Heart left ventricle (tissue), 16 donors: ENCODE results near the gene GNB2. TPM values are rescaled to one million over a fixed set of nuclear protein-coding genes. Genes with fewer than 3 reads are reported as not detected.

Experiments used
- ATAC-seq, 4 donors: fragments of 200-7000 bp; cut with Tn5 transposase; one replicate each; pipeline ENCODE4 v1.9.1; 2020 to 2022; ENCODE audit warnings: moderate library complexity in 4 of 4, mild to moderate bottlenecking in 3 of 4, moderate number of reproducible peaks in 1 of 4
- DNase-seq, 5 donors: peaks; one replicate each; pipeline ENCODE4 v3.0.0-alpha.2; 2020
- H3K27ac ChIP-seq, 12 donors: fragments of 200-600 bp; sonication (generic) in 4 of 12; one replicate each; pipeline versions ENCODE4 v1.5.0 to v1.8.0; 2016 to 2022; ENCODE audit warnings: mild to moderate bottlenecking in 2 of 12
- H3K27me3 ChIP-seq, 9 donors: fragments of 200-600 bp; sonication (generic) in 2 of 9; one replicate each; pipeline versions ENCODE4 v1.5.1 to v1.8.0; 2016 to 2022; ENCODE audit warnings: mild to moderate bottlenecking in 3 of 9
- H3K36me3 ChIP-seq, 9 donors: fragments of 200-600 bp; sonication (generic) in 2 of 9; one replicate each; pipeline versions ENCODE4 v1.5.0 to v1.8.0; 2018 to 2022; ENCODE audit warnings: mild to moderate bottlenecking in 2 of 9
- H3K4me1 ChIP-seq, 12 donors: fragments of 200-600 bp; sonication (generic) in 4 of 12; one replicate each; pipeline versions ENCODE4 v1.5.0 to v1.8.0; 2016 to 2022; ENCODE audit warnings: mild to moderate bottlenecking in 3 of 12
- H3K4me3 ChIP-seq, 12 donors: fragments of 200-600 bp; sonication (generic) in 4 of 12; one replicate each; pipeline versions ENCODE4 v1.5.0 to v1.8.0; 2017 to 2022; ENCODE audit warnings: mild to moderate bottlenecking in 9 of 12, moderate library complexity in 4 of 12
- H3K9me3 ChIP-seq, 12 donors: fragments of 200-600 bp; sonication (generic) in 4 of 12; one replicate each; pipeline versions ENCODE4 v1.5.0 to v1.8.0; 2016 to 2022; ENCODE audit warnings: mild to moderate bottlenecking in 1 of 12
- POLR2A ChIP-seq, 2 donors: fragments of 450-650 bp; IDR thresholded peaks; one replicate each; pipeline ENCODE4 v1.6.1; 2017; ENCODE audit warnings: antibody characterized with exemption in 2 of 2, mild to moderate bottlenecking in 2 of 2, moderate library complexity in 2 of 2
- WGBS, 4 donors: extraction: QIAGEN DNeasy Blood & Tissue Kit in 2 of 4; methylation state at CpG; one replicate each; pipeline versions ENCODE4 v1.1.5 to v1.1.7; 2013 to 2018; 5-methylcytosine and 5-hydroxymethylcytosine counted together
- intact Hi-C, 10 donors: fragments of 100-400 bp; cut with DNase I; formaldehyde crosslinking; loops; one replicate each; pipeline versions ENCODE4 v1.11.1 to v1.14.2; 2022
- polyA plus RNA-seq, 2 donors: library from polyadenylated mRNA; stranded (reverse); fragments of 200-250 nt; gene quantifications; one replicate each; pipeline ENCODE4 v1.2.3, GENCODE V29; 2013
- total RNA-seq, 9 donors: library from RNA; depleted of rRNA in 2 of 9; stranded (reverse); fragments of >200 nt in 2 of 9; fragmentation: NEBNext Ultra II Directional in 3 of 9; extraction: Animal tissue kit (Norgen Biotek cat#: 25700) in 3 of 9; gene quantifications; one replicate each; pipeline versions ENCODE4 v1.1.0 to v1.2.4, GENCODE V29; 2016 to 2023
- TF ChIP-seq, protein P1 (sequence below), 12 donors: fragments of 200-600 bp; sonication (generic) in 4 of 12; IDR thresholded peaks; one replicate each; pipeline versions ENCODE4 v1.5.0 to v1.8.0; 2018 to 2022; ENCODE audit warnings: antibody characterized with exemption in 12 of 12, mild to moderate bottlenecking in 5 of 12
- donor health status: ischemic (EF 13 %, LVEDD 7.1; RV severe dilation, severe dysfunction).
- donor health status: healthy with polysubstance abuse.
- donor health status: DM: no; HTN: yes; CAD: no.
- donor health status: DM: no; HTN: no; CAD: no.
- donor health status: ischemic (EF 25% LVEDD 6.9; RV normal size, moderate dysfunction).
- donor health status: ischemic (EF 25% LVEDD 5.7; RV mildly dilated, moderate dysfunction).
- donor health status: healthy.
- donor health status: DM: yes; HTN: yes; CAD: no.
- donor health status: ischemic (EF 35%, LVEDD 5.7; RV mildly dilated, moderate dysfunction).
- donor health status: nonischemic (EF 11% LVEDD 7.7; RV severe dilation, severe dysfunction).
- donor health status: DM: yes; HTN: yes; CAD: no.
- donor health status: PGD.
- donor health status: ischemic (EF 29% LVEDD 5.4; RV normal size, mild dysfunction).
- donor health status: nonischemic (EF 23%, LVEDD 6.1; RV moderate dilation, normal function).

GNB2 gene
- total and polyA plus RNA-seq, 11 donors: 48.0 to 199 (median 122) TPM

DNA sequence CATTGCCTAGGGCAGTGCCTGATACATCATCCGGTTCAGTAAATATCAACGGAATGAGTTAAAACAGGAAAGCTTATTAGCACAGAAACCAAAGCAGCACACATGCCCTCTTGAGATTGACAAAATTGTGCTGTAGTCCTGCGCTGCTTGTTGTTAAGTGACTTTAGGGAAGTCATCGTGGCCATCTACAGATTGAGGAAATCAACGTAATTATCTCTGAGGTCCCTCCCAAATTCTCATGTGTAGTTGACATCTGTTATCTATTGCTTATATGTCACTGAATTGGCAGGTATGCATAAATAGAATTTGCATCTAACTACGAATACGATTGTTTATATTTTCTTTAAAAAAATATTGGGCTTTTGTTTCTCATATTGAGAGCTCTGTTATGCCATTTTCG, 3.5 kb upstream of the GNB2 start:
- DNase-seq (no peak), ATAC-seq (no peak)
- H3K9me3 ChIP-seq: no peaks in the 10 kb centered on the region
- no peak overlapping the region for H3K4me3 ChIP-seq
- TF ChIP-seq, protein P1, sequence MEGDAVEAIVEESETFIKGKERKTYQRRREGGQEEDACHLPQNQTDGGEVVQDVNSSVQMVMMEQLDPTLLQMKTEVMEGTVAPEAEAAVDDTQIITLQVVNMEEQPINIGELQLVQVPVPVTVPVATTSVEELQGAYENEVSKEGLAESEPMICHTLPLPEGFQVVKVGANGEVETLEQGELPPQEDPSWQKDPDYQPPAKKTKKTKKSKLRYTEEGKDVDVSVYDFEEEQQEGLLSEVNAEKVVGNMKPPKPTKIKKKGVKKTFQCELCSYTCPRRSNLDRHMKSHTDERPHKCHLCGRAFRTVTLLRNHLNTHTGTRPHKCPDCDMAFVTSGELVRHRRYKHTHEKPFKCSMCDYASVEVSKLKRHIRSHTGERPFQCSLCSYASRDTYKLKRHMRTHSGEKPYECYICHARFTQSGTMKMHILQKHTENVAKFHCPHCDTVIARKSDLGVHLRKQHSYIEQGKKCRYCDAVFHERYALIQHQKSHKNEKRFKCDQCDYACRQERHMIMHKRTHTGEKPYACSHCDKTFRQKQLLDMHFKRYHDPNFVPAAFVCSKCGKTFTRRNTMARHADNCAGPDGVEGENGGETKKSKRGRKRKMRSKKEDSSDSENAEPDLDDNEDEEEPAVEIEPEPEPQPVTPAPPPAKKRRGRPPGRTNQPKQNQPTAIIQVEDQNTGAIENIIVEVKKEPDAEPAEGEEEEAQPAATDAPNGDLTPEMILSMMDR (IDR thresholded peaks at IDR 0.05): no peak
- no peak for TF ChIP-seq POLR2A (IDR thresholded peaks at IDR 0.05)
- H3K4me1 ChIP-seq: peaks cover 0 to 9% (median 0%) of the 10 kb centered on the region in 12 donors
- 72 to 74% (median 72%) methylated on average over 8 of the region's 8 CpGs for WGBS, 4 donors
- intact Hi-C loops: loop anchor here in 5 of 10 donors (1.0 to 10.0 kb wide), 5 partner anchors 43 to 85 kb away; partner anchors contain the start of genes FBXO24 (in 2 of the 5), LRCH4 (in 2 of the 5) and MOSPD3 (in 2 of the 5)
- no peaks in the 10 kb centered on the region for H3K36me3 ChIP-seq
- no peak overlapping the region for H3K27ac ChIP-seq
- H3K27me3 ChIP-seq: no peaks in the 10 kb centered on the region

DNA sequence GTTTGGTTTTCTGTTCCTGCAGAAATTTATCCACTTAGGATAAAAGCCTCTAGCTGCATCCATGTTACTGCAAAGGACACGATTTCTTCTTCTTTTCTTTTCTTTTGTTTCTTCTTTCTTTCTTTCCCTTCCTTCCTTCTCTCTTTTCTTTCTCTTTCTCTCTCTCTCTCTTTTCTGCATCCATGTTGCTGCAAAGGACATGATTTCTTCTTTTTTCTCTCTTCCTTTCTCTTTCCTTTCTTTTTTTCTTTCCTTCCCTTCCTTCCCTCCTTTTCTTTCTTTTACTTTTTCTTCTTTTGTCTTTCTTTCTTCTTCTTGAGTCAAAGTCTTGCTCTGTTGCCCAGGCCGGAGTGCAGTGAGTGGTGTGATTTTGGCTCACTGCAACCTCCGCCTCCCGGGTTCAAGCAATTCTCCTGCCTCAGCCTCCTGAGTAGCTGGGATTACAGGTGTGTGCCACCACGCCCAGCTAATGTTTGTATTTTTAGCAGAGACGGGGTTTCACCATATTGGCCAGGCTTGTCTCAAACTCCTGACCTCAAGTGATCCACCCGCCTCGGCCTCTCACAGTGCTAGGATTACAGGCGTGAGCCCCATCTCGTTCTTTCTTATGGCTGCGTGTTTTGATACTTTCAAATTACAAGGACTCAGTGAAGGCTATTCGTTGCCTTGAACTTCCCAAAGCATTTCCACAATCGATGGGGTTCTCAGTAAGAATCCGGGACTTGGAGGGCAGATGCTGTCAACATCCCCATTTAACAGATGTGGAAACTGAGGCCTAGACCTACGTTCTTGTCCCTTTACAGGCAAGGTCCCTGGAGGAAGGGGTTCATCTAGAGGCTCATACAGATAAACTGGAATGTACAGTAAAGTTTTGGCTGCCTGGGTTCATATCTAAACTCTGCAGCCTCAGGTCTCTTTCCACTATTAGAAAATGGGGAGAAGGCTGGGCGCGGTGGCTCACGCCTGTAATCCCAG, 1.9 kb upstream of the GNB2 start:
- intact Hi-C loops: loop anchor here in 4 of 10 donors (2.0 to 10.0 kb wide), 5 partner anchors 44 to 87 kb away; partner anchors contain the start of genes FBXO24 (in 3 of the 4), LRCH4 (in 3 of the 4) and MOSPD3 (in 2 of the 4)
- TF ChIP-seq, protein P1 (IDR thresholded peaks at IDR 0.05): no peak
- no peak for TF ChIP-seq POLR2A (IDR thresholded peaks at IDR 0.05)
- Histone ChIP-seq H3K4me1 (peaks cover 0 to 23% (median 10%) of the 10 kb centered on the region in 12 donors), H3K27me3 (no peaks in the 10 kb centered on the region), H3K4me3 (no peak overlapping the region), H3K36me3 (peaks cover 0 to 5% (median 3%) of the 10 kb centered on the region in 9 donors), H3K9me3 (no peaks in the 10 kb centered on the region), H3K27ac (no peak overlapping the region)
- DNase-seq (no peak), ATAC-seq (no peak)
- 91 to 93% (median 92%) methylated on average over 18 of the region's 18 CpGs for WGBS, 4 donors

DNA sequence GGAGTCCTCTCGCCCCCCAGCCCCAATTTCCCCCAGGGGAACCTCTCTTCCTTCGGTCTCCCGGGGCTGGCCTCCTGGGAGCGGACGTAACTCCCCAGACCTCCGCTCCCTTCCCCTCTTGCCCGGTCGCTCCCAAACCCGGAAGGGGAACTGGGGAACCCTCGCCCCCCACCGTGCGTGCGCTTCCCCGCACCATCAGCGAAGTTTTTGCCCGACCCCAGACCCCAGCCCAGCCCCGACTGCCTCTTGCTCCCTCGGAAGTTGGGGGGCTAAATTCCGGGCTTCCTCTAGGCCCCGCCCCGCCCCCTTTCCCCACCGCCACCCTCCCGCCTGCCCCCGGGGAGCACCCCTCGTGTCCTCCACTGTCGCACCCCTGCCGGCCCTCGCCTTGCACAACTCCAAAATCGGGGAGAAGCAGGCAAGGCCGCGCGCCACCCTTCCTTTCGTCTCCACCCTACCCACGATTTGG, 436 bp downstream of the GNB2 start:
- intact Hi-C loops: loop anchor here in 6 of 10 donors (1.0 to 10.0 kb wide), 9 partner anchors 31 to 89 kb away; partner anchors contain the start of genes FBXO24 (in 4 of the 6), LRCH4 (in 4 of the 6) and MOSPD3 (in 4 of the 6)
- no peaks in the 10 kb centered on the region for H3K9me3 ChIP-seq
- DNase-seq (peak in 4 of 5 donors; percentile 59 to 79 (median 62)), ATAC-seq (peak in 2 of 4 donors; percentile 1 to 2)
- 1% methylated on average over 19 to 34 of the region's 34 CpGs for WGBS, 4 donors
- no peaks in the 10 kb centered on the region for H3K27me3 ChIP-seq
- TF ChIP-seq, protein P1 (IDR thresholded peaks at IDR 0.05): no peak
- TF ChIP-seq POLR2A (IDR thresholded peaks at IDR 0.05): no peak
- H3K4me3 ChIP-seq: peak overlapping the region; percentile 79 to 100 (median 96)
- H3K36me3 ChIP-seq: peaks cover 0 to 29% (median 26%) of the 10 kb centered on the region in 9 donors
- peak overlapping the region; percentile 88 to 100 (median 98) for H3K27ac ChIP-seq
- peaks cover 0 to 40% (median 12%) of the 10 kb centered on the region in 12 donors for H3K4me1 ChIP-seq
